ENCODE results near the gene TUT1.
"Not testable (repeated sequence)": the region's sequence is repeated elsewhere in the genome, so short reads cannot be mapped to it uniquely, and the experiment has no call there.

- TF ChIP-seq CTCF, POLR2A (IDR thresholded peaks at IDR 0.05): not testable (repeated sequence)
These were observed 20.4 kb downstream of the TUT1 start for GRCh38 chr11:62570903-62571302.

All from thyroid gland (tissue), 4 donors.